Neural progenitor cell (in vitro differentiated cells): ENCODE data around the gene DRGX. TPM values are rescaled to one million over a fixed set of nuclear protein-coding genes. Genes with fewer than 3 reads are reported as not detected.

Source experiments
- DNase-seq: peaks from one replicate; pipeline ENCODE4 v3.0.0-alpha.2; 2016; ENCODE audit warnings: low spot score
- H2AFZ ChIP-seq: fragments of 200-600 bp; sonication (generic); replicated peaks from 2 replicates; pipeline ENCODE4 v1.6.1; 2016; ENCODE audit warnings: antibody characterized with exemption
- H3F3A ChIP-seq: fragments of 200-600 bp; sonication (generic); 2 replicates; pipeline ENCODE4 v1.6.1; 2016; ENCODE audit warnings: antibody characterized with exemption, low read depth
- H3K27ac ChIP-seq: fragments of 200-600 bp; sonication (generic); 2 replicates; pipeline ENCODE4 v1.5.1; 2016; ENCODE audit warnings: mild to moderate bottlenecking
- H3K27me3 ChIP-seq: fragments of 200-600 bp; sonication (generic); 2 replicates; pipeline ENCODE4 v1.6.1; 2016; ENCODE audit warnings: mild to moderate bottlenecking, moderate library complexity
- H3K36me3 ChIP-seq: fragments of 200-600 bp; sonication (generic); 2 replicates; pipeline ENCODE4 v1.5.1; 2016
- H3K4me1 ChIP-seq: fragments of 200-600 bp; sonication (generic); 2 replicates; pipeline ENCODE4 v1.6.1; 2016; ENCODE audit warnings: mixed run types
- H3K4me2 ChIP-seq: fragments of 200-600 bp; sonication (generic); 2 replicates; pipeline ENCODE4 v1.6.1; 2016
- H3K4me3 ChIP-seq: fragments of 200-600 bp; sonication (generic); 2 replicates; pipeline ENCODE4 v1.5.1; 2016
- H3K79me2 ChIP-seq: fragments of 200-600 bp; sonication (generic); 2 replicates; pipeline ENCODE4 v1.6.1; 2016; ENCODE audit warnings: low read depth
- H3K9ac ChIP-seq: fragments of 200-600 bp; sonication (generic); 2 replicates; pipeline ENCODE4 v1.6.1; 2016
- H3K9me3 ChIP-seq: fragments of 200-600 bp; sonication (generic); 2 replicates; pipeline ENCODE4 v1.5.1; 2016; ENCODE audit warnings: low read depth
- H4K20me1 ChIP-seq: fragments of 200-600 bp; sonication (generic); 2 replicates; pipeline ENCODE4 v1.6.1; 2016; ENCODE audit warnings: low read depth
- H3K27ac Mint-ChIP-seq: 3 replicates; pipeline ENCODE4 v1.8.0; 2021; ENCODE audit warnings: mixed read lengths
- H3K27me3 Mint-ChIP-seq: 2 replicates; pipeline ENCODE4 v1.8.0; 2022; ENCODE audit warnings: low read depth, mild to moderate bottlenecking, inconsistent platforms, moderate library complexity, mixed read lengths; ENCODE audit not compliant: insufficient read depth
- H3K36me3 Mint-ChIP-seq: 3 replicates; pipeline ENCODE4 v1.8.0; 2021; ENCODE audit warnings: mixed read lengths
- H3K4me1 Mint-ChIP-seq: 3 replicates; pipeline ENCODE4 v1.8.0; 2021; ENCODE audit warnings: mixed read lengths
- H3K4me3 Mint-ChIP-seq: 3 replicates; pipeline ENCODE4 v1.8.0; 2021; ENCODE audit warnings: mild to moderate bottlenecking, moderate library complexity, mixed read lengths
- H3K9me3 Mint-ChIP-seq: 3 replicates; pipeline ENCODE4 v1.8.0; 2020; ENCODE audit warnings: mixed read lengths
- EZH2 ChIP-seq: fragments of 200-600 bp; sonication (generic); IDR thresholded peaks from 2 replicates; pipeline ENCODE4 v1.6.1; 2017; ENCODE audit warnings: antibody characterized with exemption, mild to moderate bottlenecking, moderate library complexity
- EZH2phosphoT487 ChIP-seq: fragments of 200-600 bp; sonication (generic); IDR thresholded peaks from 2 replicates; pipeline ENCODE4 v1.6.1; 2017; ENCODE audit warnings: antibody characterized with exemption
- total RNA-seq: library from RNA; depleted of rRNA; stranded (reverse); fragments of >200 nt; gene quantifications from 2 replicates; pipeline ENCODE4 v1.2.3, GENCODE V29; 2015; ENCODE audit warnings: low replicate concordance
- TF ChIP-seq, protein P1 (sequence below): fragments of 200-600 bp; sonication (generic); IDR thresholded peaks from 2 replicates; pipeline ENCODE4 v1.5.1; 2017; ENCODE audit warnings: antibody characterized with exemption, mild to moderate bottlenecking

The DRGX gene
- total RNA-seq, 1 donor from 2014 or later: not detected

DNA sequence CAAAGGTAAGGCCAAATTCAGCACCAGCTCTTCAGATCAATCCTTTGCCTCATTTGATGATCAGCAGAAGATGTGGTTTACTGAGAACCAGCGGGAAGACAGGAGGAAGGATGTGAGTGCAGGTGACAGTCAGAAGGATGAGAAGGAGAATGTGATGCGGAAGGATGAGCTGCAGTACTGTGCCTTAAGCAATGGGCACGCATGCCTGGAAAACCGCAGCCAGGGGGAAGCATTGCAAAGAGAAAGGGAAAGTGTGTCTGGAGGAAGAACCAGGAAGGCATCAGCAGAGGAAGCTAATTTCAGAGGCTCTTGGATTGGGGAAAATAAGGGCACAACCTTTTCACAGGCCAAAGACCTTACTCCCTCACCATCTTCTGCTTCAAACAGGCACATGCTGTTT is 71.2 kb downstream of the DRGX start:
- no peak overlapping the region for H3K27ac Mint-ChIP-seq
- no peaks in the 10 kb centered on the region for H3K9me3 Mint-ChIP-seq
- H3K36me3 Mint-ChIP-seq: no peaks in the 10 kb centered on the region
- no peak overlapping the region for H3K27ac ChIP-seq
- DNase-seq: peak; percentile 41
- no peaks in the 10 kb centered on the region for H3K27me3 ChIP-seq
- H3K9me3 ChIP-seq: no peaks in the 10 kb centered on the region
- no peaks in the 10 kb centered on the region for H4K20me1 ChIP-seq
- no peaks in the 10 kb centered on the region for H3F3A ChIP-seq
- no peak overlapping the region for H3K4me3 Mint-ChIP-seq
- no peak overlapping the region for H3K4me3 ChIP-seq
- no peak overlapping the region for H3K4me2 ChIP-seq
- no peaks in the 10 kb centered on the region for H3K79me2 ChIP-seq
- no peaks in the 10 kb centered on the region for H3K4me1 ChIP-seq
- no peak for TF ChIP-seq EZH2
- TF ChIP-seq, protein P1, sequence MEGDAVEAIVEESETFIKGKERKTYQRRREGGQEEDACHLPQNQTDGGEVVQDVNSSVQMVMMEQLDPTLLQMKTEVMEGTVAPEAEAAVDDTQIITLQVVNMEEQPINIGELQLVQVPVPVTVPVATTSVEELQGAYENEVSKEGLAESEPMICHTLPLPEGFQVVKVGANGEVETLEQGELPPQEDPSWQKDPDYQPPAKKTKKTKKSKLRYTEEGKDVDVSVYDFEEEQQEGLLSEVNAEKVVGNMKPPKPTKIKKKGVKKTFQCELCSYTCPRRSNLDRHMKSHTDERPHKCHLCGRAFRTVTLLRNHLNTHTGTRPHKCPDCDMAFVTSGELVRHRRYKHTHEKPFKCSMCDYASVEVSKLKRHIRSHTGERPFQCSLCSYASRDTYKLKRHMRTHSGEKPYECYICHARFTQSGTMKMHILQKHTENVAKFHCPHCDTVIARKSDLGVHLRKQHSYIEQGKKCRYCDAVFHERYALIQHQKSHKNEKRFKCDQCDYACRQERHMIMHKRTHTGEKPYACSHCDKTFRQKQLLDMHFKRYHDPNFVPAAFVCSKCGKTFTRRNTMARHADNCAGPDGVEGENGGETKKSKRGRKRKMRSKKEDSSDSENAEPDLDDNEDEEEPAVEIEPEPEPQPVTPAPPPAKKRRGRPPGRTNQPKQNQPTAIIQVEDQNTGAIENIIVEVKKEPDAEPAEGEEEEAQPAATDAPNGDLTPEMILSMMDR: peak; percentile 32
- no peak overlapping the region for H3K9ac ChIP-seq
- peaks cover 3% of the 10 kb centered on the region for H3K4me1 Mint-ChIP-seq
- H2AFZ ChIP-seq: no peak overlapping the region
- H3K27me3 Mint-ChIP-seq: peaks cover 10% of the 10 kb centered on the region
- no peaks in the 10 kb centered on the region for H3K36me3 ChIP-seq

GRCh38 chr10:49323896-49324270 is 72.0 kb downstream of the DRGX start:
- H3K27ac Mint-ChIP-seq: no peak overlapping the region
- peaks cover 3% of the 10 kb centered on the region for H3K4me1 Mint-ChIP-seq
- H3K4me1 ChIP-seq: no peaks in the 10 kb centered on the region
- H4K20me1 ChIP-seq: no peaks in the 10 kb centered on the region
- H3K36me3 Mint-ChIP-seq: no peaks in the 10 kb centered on the region
- H3K9ac ChIP-seq: no peak overlapping the region
- no peak overlapping the region for H2AFZ ChIP-seq
- no peak overlapping the region for H3K4me2 ChIP-seq
- no peak overlapping the region for H3K4me3 ChIP-seq
- H3K9me3 Mint-ChIP-seq: no peaks in the 10 kb centered on the region
- TF ChIP-seq, protein P1: no peak
- TF ChIP-seq EZH2 (no peak), EZH2phosphoT487 (no peak)
- no peaks in the 10 kb centered on the region for H3K36me3 ChIP-seq
- peaks cover 10% of the 10 kb centered on the region for H3K27me3 Mint-ChIP-seq
- no peaks in the 10 kb centered on the region for H3K27me3 ChIP-seq
- H3K27ac ChIP-seq: no peak overlapping the region
- no peaks in the 10 kb centered on the region for H3K9me3 ChIP-seq
- no peak for DNase-seq
- H3K79me2 ChIP-seq: no peaks in the 10 kb centered on the region
- H3K4me3 Mint-ChIP-seq: no peak overlapping the region
- no peaks in the 10 kb centered on the region for H3F3A ChIP-seq

GRCh38 chr10:49323171-49323895 is 72.6 kb downstream of the DRGX start:
- Mint-ChIP-seq H3K4me3 (no peak overlapping the region), H3K36me3 (no peaks in the 10 kb centered on the region), H3K27ac (no peak overlapping the region), H3K27me3 (peaks cover 10% of the 10 kb centered on the region), H3K9me3 (no peaks in the 10 kb centered on the region), H3K4me1 (peaks cover 3% of the 10 kb centered on the region)
- Histone ChIP-seq H3F3A (no peaks in the 10 kb centered on the region), H3K9me3 (no peaks in the 10 kb centered on the region), H3K4me3 (no peak overlapping the region), H3K27me3 (no peaks in the 10 kb centered on the region), H3K36me3 (no peaks in the 10 kb centered on the region), H3K27ac (no peak overlapping the region), H4K20me1 (no peaks in the 10 kb centered on the region), H3K4me2 (no peak overlapping the region), H3K9ac (no peak overlapping the region), H2AFZ (no peak overlapping the region), H3K79me2 (no peaks in the 10 kb centered on the region), H3K4me1 (no peaks in the 10 kb centered on the region)
- TF ChIP-seq EZH2phosphoT487 (no peak), EZH2 (no peak)
- TF ChIP-seq, protein P1: no peak
- no peak for DNase-seq
